Hepatocyte (in vitro differentiated cells): ENCODE data around the gene ANKRD13D. TPM values are rescaled to one million over a fixed set of nuclear protein-coding genes. Genes with fewer than 3 reads are reported as not detected.
A peak's percentile ranks its signal among the peaks of the same experiment; 100 is the strongest.
"Not testable (repeated sequence)": the region's sequence is repeated elsewhere in the genome, so short reads cannot be mapped to it uniquely, and the experiment has no call there.

Experiments
- DNase-seq: peaks from one replicate; pipeline ENCODE4 v3.0.0-alpha.2; 2016; ENCODE audit warnings: low spot score
- H2AFZ ChIP-seq: fragments of 200-600 bp; sonication (generic); 2 replicates; pipeline ENCODE4 v1.6.0; 2016; ENCODE audit warnings: antibody characterized with exemption, mild to moderate bottlenecking
- H3K27ac ChIP-seq: fragments of 200-600 bp; sonication (generic); 2 replicates; pipeline ENCODE4 v1.5.1; 2016; ENCODE audit warnings: mild to moderate bottlenecking
- H3K27me3 ChIP-seq: fragments of 200-600 bp; sonication (generic); 2 replicates; pipeline ENCODE4 v1.6.1; 2016
- H3K36me3 ChIP-seq: fragments of 200-600 bp; sonication (generic); replicated peaks from 2 replicates; pipeline ENCODE4 v1.5.1; 2016; ENCODE audit warnings: low read depth; ENCODE audit not compliant: insufficient read depth
- H3K4me1 ChIP-seq: fragments of 200-600 bp; sonication (generic); 2 replicates; pipeline ENCODE4 v1.5.1; 2016; ENCODE audit warnings: mild to moderate bottlenecking, moderate library complexity; ENCODE audit not compliant: insufficient read depth
- H3K4me2 ChIP-seq: fragments of 200-600 bp; sonication (generic); 2 replicates; pipeline ENCODE4 v1.6.0; 2016
- H3K4me3 ChIP-seq: fragments of 200-600 bp; sonication (generic); 2 replicates; pipeline ENCODE4 v1.5.1; 2016; ENCODE audit warnings: mild to moderate bottlenecking
- H3K79me2 ChIP-seq: fragments of 200-600 bp; sonication (generic); 2 replicates; pipeline ENCODE4 v1.6.0; 2017; ENCODE audit warnings: mild to moderate bottlenecking
- H3K9me2 ChIP-seq: fragments of 200-600 bp; sonication (generic); replicated peaks from 2 replicates; pipeline ENCODE4 v1.6.0; 2017; ENCODE audit warnings: mild to moderate bottlenecking; ENCODE audit not compliant: insufficient read depth
- H3K9me3 ChIP-seq: fragments of 200-600 bp; sonication (generic); 2 replicates; pipeline ENCODE4 v1.5.1; 2016; ENCODE audit warnings: low read depth, mild to moderate bottlenecking
- H4K20me1 ChIP-seq: fragments of 200-600 bp; sonication (generic); 2 replicates; pipeline ENCODE4 v1.6.0; 2016; ENCODE audit warnings: mild to moderate bottlenecking; ENCODE audit not compliant: insufficient read depth, poor library complexity, severe bottlenecking
- EZH2 ChIP-seq: fragments of 200-600 bp; sonication (generic); IDR thresholded peaks from 2 replicates; pipeline ENCODE4 v1.6.1; 2016; ENCODE audit warnings: antibody characterized with exemption, mild to moderate bottlenecking, borderline replicate concordance
- EZH2phosphoT487 ChIP-seq: fragments of 200-600 bp; sonication (generic); IDR thresholded peaks from one replicate; pipeline ENCODE4 v1.6.1; 2018; ENCODE audit warnings: antibody characterized with exemption, mild to moderate bottlenecking, low read depth, moderate library complexity; ENCODE audit not compliant: unreplicated experiment, severe bottlenecking
- WGBS: methylation state at CpG from one replicate; pipeline ENCODE4 v1.1.6; 2016; ENCODE audit warnings: low lambda C conversion rate; ENCODE audit errors: missing lambda C conversion rate; 5-methylcytosine and 5-hydroxymethylcytosine counted together
- polyA plus RNA-seq: library from polyadenylated mRNA; unstranded; fragments of >200 nt; fragmentation: Nextera tagmentation; extraction: Ambion mirVana; gene quantifications from 2 replicates; pipeline ENCODE4 v1.2.1, GENCODE V29; 2016
- total RNA-seq: library from RNA; depleted of rRNA; stranded (reverse); fragments of >200 nt; gene quantifications from 2 replicates; pipeline ENCODE4 v1.2.3, GENCODE V29; 2014
- TF ChIP-seq, protein P1 (sequence below): fragments of 200-600 bp; sonication (generic); IDR thresholded peaks from 2 replicates; pipeline ENCODE4 v1.5.1; 2016; ENCODE audit warnings: antibody characterized with exemption, mild to moderate bottlenecking; ENCODE audit not compliant: poor library complexity

The ANKRD13D gene
- total and polyA plus RNA-seq, 2 experiments from 2014 or later = 25.3 to 49.5 TPM

- Histone ChIP-seq H2AFZ (peak overlapping the region; percentile 99), H3K27me3 (no peaks in the 10 kb centered on the region), H3K4me2 (peak overlapping the region; percentile 92), H3K79me2 (peaks cover 15% of the 10 kb centered on the region), H3K9me2 (no peaks in the 10 kb centered on the region), H3K27ac (peak overlapping the region; percentile 92), H3K4me3 (peak overlapping the region; percentile 79), H3K4me1 (peaks cover 3% of the 10 kb centered on the region), H3K9me3 (no peaks in the 10 kb centered on the region), H4K20me1 (no peaks in the 10 kb centered on the region), H3K36me3 (no peaks in the 10 kb centered on the region)
- DNase-seq = no peak
- WGBS = under 1% methylated on average over 10 of the region's 10 CpGs
- no peak for TF ChIP-seq EZH2
- TF ChIP-seq, protein P1, sequence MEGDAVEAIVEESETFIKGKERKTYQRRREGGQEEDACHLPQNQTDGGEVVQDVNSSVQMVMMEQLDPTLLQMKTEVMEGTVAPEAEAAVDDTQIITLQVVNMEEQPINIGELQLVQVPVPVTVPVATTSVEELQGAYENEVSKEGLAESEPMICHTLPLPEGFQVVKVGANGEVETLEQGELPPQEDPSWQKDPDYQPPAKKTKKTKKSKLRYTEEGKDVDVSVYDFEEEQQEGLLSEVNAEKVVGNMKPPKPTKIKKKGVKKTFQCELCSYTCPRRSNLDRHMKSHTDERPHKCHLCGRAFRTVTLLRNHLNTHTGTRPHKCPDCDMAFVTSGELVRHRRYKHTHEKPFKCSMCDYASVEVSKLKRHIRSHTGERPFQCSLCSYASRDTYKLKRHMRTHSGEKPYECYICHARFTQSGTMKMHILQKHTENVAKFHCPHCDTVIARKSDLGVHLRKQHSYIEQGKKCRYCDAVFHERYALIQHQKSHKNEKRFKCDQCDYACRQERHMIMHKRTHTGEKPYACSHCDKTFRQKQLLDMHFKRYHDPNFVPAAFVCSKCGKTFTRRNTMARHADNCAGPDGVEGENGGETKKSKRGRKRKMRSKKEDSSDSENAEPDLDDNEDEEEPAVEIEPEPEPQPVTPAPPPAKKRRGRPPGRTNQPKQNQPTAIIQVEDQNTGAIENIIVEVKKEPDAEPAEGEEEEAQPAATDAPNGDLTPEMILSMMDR = no peak
- no peak for TF ChIP-seq EZH2phosphoT487
Measured at GRCh38 chr11:67316882-67317204, 27.7 kb downstream of the ANKRD13D start.

GRCh38 chr11:67317205-67317887 lies 28.2 kb downstream of the ANKRD13D start:
- Histone ChIP-seq H3K36me3 (no peaks in the 10 kb centered on the region), H3K27ac (peak overlapping the region; percentile 92), H2AFZ (peak overlapping the region; percentile 99), H3K27me3 (no peaks in the 10 kb centered on the region), H3K4me3 (peak overlapping the region; percentile 79), H3K9me2 (no peaks in the 10 kb centered on the region), H3K4me2 (peak overlapping the region; percentile 92), H4K20me1 (no peaks in the 10 kb centered on the region), H3K9me3 (no peaks in the 10 kb centered on the region), H3K4me1 (peaks cover 3% of the 10 kb centered on the region), H3K79me2 (peaks cover 15% of the 10 kb centered on the region)
- under 1% methylated on average over 55 of the region's 55 CpGs for WGBS
- DNase-seq = peak; percentile 98
- TF ChIP-seq EZH2 = no peak
- TF ChIP-seq, protein P1 = peak; percentile 96

GRCh38 chr11:67317888-67318555 lies 28.9 kb downstream of the ANKRD13D start:
- Histone ChIP-seq H3K9me3 (no peaks in the 10 kb centered on the region), H3K4me1 (peaks cover 3% of the 10 kb centered on the region), H3K4me3 (peak overlapping the region; percentile 62), H3K4me2 (peak overlapping the region; percentile 92), H2AFZ (peak overlapping the region; percentile 86), H4K20me1 (no peaks in the 10 kb centered on the region), H3K36me3 (no peaks in the 10 kb centered on the region), H3K79me2 (peaks cover 15% of the 10 kb centered on the region), H3K9me2 (no peaks in the 10 kb centered on the region), H3K27ac (peak overlapping the region; percentile 30), H3K27me3 (no peaks in the 10 kb centered on the region)
- TF ChIP-seq EZH2 = no peak
- no peak for TF ChIP-seq EZH2phosphoT487
- TF ChIP-seq, protein P1 = no peak
- 2% methylated on average over 48 of the region's 53 CpGs for WGBS
- DNase-seq = no peak

GRCh38 chr11:67318876-67319275 lies 29.8 kb downstream of the ANKRD13D start:
- not testable (repeated sequence) for H3K4me1 ChIP-seq, H4K20me1 ChIP-seq, H3K27ac ChIP-seq, H3K36me3 ChIP-seq, H3K4me3 ChIP-seq, H3K27me3 ChIP-seq, DNase-seq, H3K9me3 ChIP-seq, H3K9me2 ChIP-seq, H2AFZ ChIP-seq
- H3K79me2 ChIP-seq = peaks cover 15% of the 10 kb centered on the region
- WGBS = 90% methylated on average over 12 of the region's 12 CpGs
- peak overlapping the region; percentile 92 for H3K4me2 ChIP-seq
